Measurements from ENCODE around the gene PLCL2. TPM values are rescaled to one million over a fixed set of nuclear protein-coding genes. Genes with fewer than 3 reads are reported as not detected.

Gene PLCL2
- total and polyA plus RNA-seq, 5 donors from 2014 or later = 27.1 to 42.9 (median 33.5) TPM

- H3K27ac ChIP-seq (ENCODE audit: insufficient read depth, low read length, poor library complexity, severe bottlenecking) = no peak overlapping the region
- Mint-ChIP-seq H3K36me3 (peaks cover 16% of the 10 kb centered on the region), H3K4me3 (no peak overlapping the region), H3K4me1 (peaks cover 4 to 54% (median 46%) of the 10 kb centered on the region in 4 donors), H3K27ac (peak overlapping the region in 2 of 3 donors; percentile 13 to 20), H3K9me3 (no peaks in the 10 kb centered on the region), H3K27me3 (no peaks in the 10 kb centered on the region)
- H3K4me1 ChIP-seq (ENCODE audit: control insufficient read depth, insufficient read depth, low read length, poor library complexity, severe bottlenecking) = no peaks in the 10 kb centered on the region
- H3K9me3 ChIP-seq (ENCODE audit: control insufficient read depth in 2 of 2, low read length in 2 of 2) = no peaks in the 10 kb centered on the region
- H3K27me3 ChIP-seq (ENCODE audit: control insufficient read depth, insufficient read depth, low read length) = no peaks in the 10 kb centered on the region
- ATAC-seq (ENCODE audit: low read depth in 2 of 2) (no peak), DNase-seq (no peak)
- H3K4me3 ChIP-seq (ENCODE audit: low read depth, low read length) = no peak overlapping the region
- H3K36me3 ChIP-seq (ENCODE audit: control insufficient read depth, insufficient read depth, low read length) = peaks cover 7% of the 10 kb centered on the region
Measured at GRCh38 chr3:17035033-17035432, 150.3 kb downstream of the PLCL2 start.

DNA sequence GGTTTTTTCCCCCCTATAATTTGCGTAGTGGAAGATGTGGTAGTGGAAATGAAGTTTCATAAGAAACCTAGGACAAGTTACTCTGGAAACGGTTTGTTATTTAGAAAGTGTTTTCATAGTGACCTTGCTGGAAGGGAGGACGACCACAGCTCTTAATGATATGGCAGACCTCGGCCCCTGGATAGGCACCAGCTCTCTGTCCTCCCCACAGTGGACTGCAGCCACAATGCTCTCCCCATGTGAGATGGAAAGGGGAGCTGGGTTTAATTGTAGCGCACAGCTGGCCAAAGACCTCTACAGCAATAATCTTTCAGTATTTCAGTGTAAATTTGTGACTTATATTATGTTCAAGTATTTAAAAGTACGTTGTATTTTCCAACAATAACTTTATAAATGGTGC is 151.2 kb downstream of the PLCL2 start:
- Mint-ChIP-seq H3K4me1 (peaks cover 4 to 48% (median 42%) of the 10 kb centered on the region in 4 donors), H3K27me3 (no peaks in the 10 kb centered on the region), H3K9me3 (no peaks in the 10 kb centered on the region), H3K36me3 (peaks cover 16% of the 10 kb centered on the region), H3K27ac (peak overlapping the region in 1 of 3 donors; percentile 13), H3K4me3 (no peak overlapping the region)
- H3K27ac ChIP-seq (ENCODE audit: insufficient read depth, low read length, poor library complexity, severe bottlenecking) = no peak overlapping the region
- no peaks in the 10 kb centered on the region for H3K9me3 ChIP-seq (ENCODE audit: control insufficient read depth in 2 of 2, low read length in 2 of 2)
- H3K4me3 ChIP-seq (ENCODE audit: low read depth, low read length) = no peak overlapping the region
- no peaks in the 10 kb centered on the region for H3K27me3 ChIP-seq (ENCODE audit: control insufficient read depth, insufficient read depth, low read length)
- H3K4me1 ChIP-seq (ENCODE audit: control insufficient read depth, insufficient read depth, low read length, poor library complexity, severe bottlenecking) = no peaks in the 10 kb centered on the region
- no peak for ATAC-seq (ENCODE audit: low read depth in 2 of 2)
- no peak for DNase-seq
- peaks cover 6% of the 10 kb centered on the region for H3K36me3 ChIP-seq (ENCODE audit: control insufficient read depth, insufficient read depth, low read length)

GRCh38 chr3:17038141-17038540 is 153.4 kb downstream of the PLCL2 start:
- Mint-ChIP-seq H3K27ac (no peak overlapping the region), H3K4me1 (peaks cover 4 to 41% (median 33%) of the 10 kb centered on the region in 4 donors), H3K9me3 (no peaks in the 10 kb centered on the region), H3K36me3 (peaks cover 25% of the 10 kb centered on the region), H3K27me3 (no peaks in the 10 kb centered on the region), H3K4me3 (no peak overlapping the region)
- H3K4me1 ChIP-seq (ENCODE audit: control insufficient read depth, insufficient read depth, low read length, poor library complexity, severe bottlenecking) = no peaks in the 10 kb centered on the region
- H3K27ac ChIP-seq (ENCODE audit: insufficient read depth, low read length, poor library complexity, severe bottlenecking) = no peak overlapping the region
- H3K27me3 ChIP-seq (ENCODE audit: control insufficient read depth, insufficient read depth, low read length) = no peaks in the 10 kb centered on the region
- ATAC-seq (ENCODE audit: low read depth in 2 of 2) = no peak
- peaks cover 6% of the 10 kb centered on the region for H3K36me3 ChIP-seq (ENCODE audit: control insufficient read depth, insufficient read depth, low read length)
- no peak for DNase-seq
- H3K9me3 ChIP-seq (ENCODE audit: control insufficient read depth in 2 of 2, low read length in 2 of 2) = no peaks in the 10 kb centered on the region
- H3K4me3 ChIP-seq (ENCODE audit: low read depth, low read length) = no peak overlapping the region

DNA sequence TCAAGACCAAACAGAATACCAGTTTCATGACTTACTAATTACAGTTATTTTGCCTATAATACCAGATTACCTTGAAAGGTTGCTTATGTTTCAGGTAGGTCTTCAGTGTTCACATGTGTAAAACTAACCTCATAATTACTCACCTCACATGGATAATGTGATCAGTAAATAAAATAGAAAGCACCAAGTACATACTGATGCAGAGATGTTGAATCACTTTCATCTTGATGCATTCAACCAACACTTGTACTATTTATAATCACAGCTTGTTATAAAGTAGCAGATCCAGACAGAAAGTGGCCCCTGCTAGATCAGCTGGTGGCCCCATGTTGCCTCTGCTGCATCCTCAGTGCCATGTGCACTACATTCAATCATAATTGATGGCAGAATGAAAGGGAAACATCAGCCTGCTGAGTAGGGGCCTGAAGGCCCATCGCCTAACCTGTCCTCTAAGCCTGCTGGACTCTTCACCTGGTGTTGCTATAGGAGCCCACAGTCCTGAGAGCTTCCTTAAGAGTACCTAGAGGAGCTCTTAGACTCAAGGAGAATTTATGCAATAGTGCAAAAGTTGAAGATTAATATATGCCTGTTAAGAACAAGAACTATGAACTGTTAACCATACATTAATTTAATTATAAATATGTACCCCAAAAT is 154.3 kb downstream of the PLCL2 start:
- Mint-ChIP-seq H3K9me3 (no peaks in the 10 kb centered on the region), H3K4me3 (no peak overlapping the region)
- H3K27ac ChIP-seq (ENCODE audit: insufficient read depth, low read length, poor library complexity, severe bottlenecking) = no peak overlapping the region

DNA sequence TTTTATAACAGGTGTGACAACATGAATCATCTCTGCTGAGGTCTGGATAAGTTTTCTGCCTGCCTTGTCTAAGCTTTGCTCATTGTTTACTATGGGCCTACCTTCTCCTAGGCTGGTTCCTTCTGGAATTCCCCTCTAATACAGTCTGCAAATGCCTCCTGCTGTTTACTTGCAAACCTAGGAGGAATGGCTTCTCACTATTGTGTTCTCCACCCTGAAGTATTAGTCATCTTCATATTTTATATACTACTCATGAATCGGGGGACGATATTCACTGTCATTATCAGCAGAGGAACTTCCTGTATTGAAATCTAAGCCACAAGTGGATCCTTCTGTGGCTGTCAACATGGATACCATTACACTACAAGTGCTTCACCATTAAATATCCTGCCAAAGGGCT is 154.8 kb downstream of the PLCL2 start:
- no peaks in the 10 kb centered on the region for H3K27me3 Mint-ChIP-seq
- peak; percentile 24 to 31 for ATAC-seq (ENCODE audit: low read depth in 2 of 2)
- no peak overlapping the region for H3K4me3 ChIP-seq (ENCODE audit: low read depth, low read length)
- peaks cover 31% of the 10 kb centered on the region for H3K36me3 Mint-ChIP-seq
- no peak overlapping the region for H3K4me3 Mint-ChIP-seq
- H3K4me1 Mint-ChIP-seq = peaks cover 4 to 42% (median 34%) of the 10 kb centered on the region in 4 donors
- H3K27me3 ChIP-seq (ENCODE audit: control insufficient read depth, insufficient read depth, low read length) = no peaks in the 10 kb centered on the region
- no peak overlapping the region for H3K27ac ChIP-seq (ENCODE audit: insufficient read depth, low read length, poor library complexity, severe bottlenecking)
- no peak for DNase-seq
- no peaks in the 10 kb centered on the region for H3K9me3 ChIP-seq (ENCODE audit: control insufficient read depth in 2 of 2, low read length in 2 of 2)
- peaks cover 8% of the 10 kb centered on the region for H3K36me3 ChIP-seq (ENCODE audit: control insufficient read depth, insufficient read depth, low read length)
- peaks cover 6% of the 10 kb centered on the region for H3K4me1 ChIP-seq (ENCODE audit: control insufficient read depth, insufficient read depth, low read length, poor library complexity, severe bottlenecking)
- no peaks in the 10 kb centered on the region for H3K9me3 Mint-ChIP-seq
- H3K27ac Mint-ChIP-seq = peak overlapping the region in 1 of 3 donors; percentile 18

More for the DNA sequence above, 154.3 kb downstream of the PLCL2 start:
- H3K27me3 Mint-ChIP-seq = no peaks in the 10 kb centered on the region
- H3K9me3 ChIP-seq (ENCODE audit: control insufficient read depth in 2 of 2, low read length in 2 of 2) = no peaks in the 10 kb centered on the region
- no peak for DNase-seq
- ATAC-seq (ENCODE audit: low read depth in 2 of 2) = no peak
- H3K4me1 ChIP-seq (ENCODE audit: control insufficient read depth, insufficient read depth, low read length, poor library complexity, severe bottlenecking) = peaks cover 3% of the 10 kb centered on the region
- H3K27me3 ChIP-seq (ENCODE audit: control insufficient read depth, insufficient read depth, low read length) = no peaks in the 10 kb centered on the region
- peaks cover 4 to 43% (median 32%) of the 10 kb centered on the region in 4 donors for H3K4me1 Mint-ChIP-seq
- H3K36me3 Mint-ChIP-seq = peaks cover 30% of the 10 kb centered on the region
- no peak overlapping the region for H3K4me3 ChIP-seq (ENCODE audit: low read depth, low read length)
- peaks cover 6% of the 10 kb centered on the region for H3K36me3 ChIP-seq (ENCODE audit: control insufficient read depth, insufficient read depth, low read length)
- H3K27ac Mint-ChIP-seq = peak overlapping the region in 2 of 3 donors; percentile 18 to 36

GRCh38 chr3:17040322-17040989 is 155.7 kb downstream of the PLCL2 start:
- H3K9me3 Mint-ChIP-seq = no peaks in the 10 kb centered on the region
- Histone ChIP-seq H3K9me3 (ENCODE audit: control insufficient read depth in 2 of 2, low read length in 2 of 2) (no peaks in the 10 kb centered on the region), H3K27ac (ENCODE audit: insufficient read depth, low read length, poor library complexity, severe bottlenecking) (no peak overlapping the region), H3K27me3 (ENCODE audit: control insufficient read depth, insufficient read depth, low read length) (no peaks in the 10 kb centered on the region), H3K36me3 (ENCODE audit: control insufficient read depth, insufficient read depth, low read length) (peaks cover 12% of the 10 kb centered on the region), H3K4me3 (ENCODE audit: low read depth, low read length) (no peak overlapping the region), H3K4me1 (ENCODE audit: control insufficient read depth, insufficient read depth, low read length, poor library complexity, severe bottlenecking) (peaks cover 6% of the 10 kb centered on the region)
- H3K27me3 Mint-ChIP-seq = no peaks in the 10 kb centered on the region
- no peak overlapping the region for H3K4me3 Mint-ChIP-seq
- DNase-seq = no peak
- ATAC-seq (ENCODE audit: low read depth in 2 of 2) = no peak
- H3K4me1 Mint-ChIP-seq = peaks cover 10 to 41% (median 34%) of the 10 kb centered on the region in 4 donors
- peaks cover 31% of the 10 kb centered on the region for H3K36me3 Mint-ChIP-seq
- H3K27ac Mint-ChIP-seq = peak overlapping the region in 1 of 3 donors; percentile 50

GRCh38 chr3:17040990-17041377 is 156.2 kb downstream of the PLCL2 start:
- H3K27ac ChIP-seq (ENCODE audit: insufficient read depth, low read length, poor library complexity, severe bottlenecking) = no peak overlapping the region
- DNase-seq (no peak), ATAC-seq (ENCODE audit: low read depth in 2 of 2) (no peak)
- Mint-ChIP-seq H3K4me1 (peaks cover 15 to 40% (median 36%) of the 10 kb centered on the region in 4 donors), H3K27me3 (no peaks in the 10 kb centered on the region), H3K36me3 (peaks cover 33% of the 10 kb centered on the region), H3K9me3 (no peaks in the 10 kb centered on the region), H3K27ac (peak overlapping the region in 1 of 3 donors; percentile 50), H3K4me3 (no peak overlapping the region)
- H3K36me3 ChIP-seq (ENCODE audit: control insufficient read depth, insufficient read depth, low read length) = peaks cover 13% of the 10 kb centered on the region
- H3K4me3 ChIP-seq (ENCODE audit: low read depth, low read length) = no peak overlapping the region
- no peaks in the 10 kb centered on the region for H3K9me3 ChIP-seq (ENCODE audit: control insufficient read depth in 2 of 2, low read length in 2 of 2)
- H3K27me3 ChIP-seq (ENCODE audit: control insufficient read depth, insufficient read depth, low read length) = no peaks in the 10 kb centered on the region
- peaks cover 6% of the 10 kb centered on the region for H3K4me1 ChIP-seq (ENCODE audit: control insufficient read depth, insufficient read depth, low read length, poor library complexity, severe bottlenecking)

All from CD4-positive, CD25-positive, alpha-beta regulatory T cell (primary cell).